NCI-H2227 treated with DMSO at 0.1 percent for 48 hours (cell line): ENCODE data around the gene DYNLL2.
"Not testable (repeated sequence)": the region's sequence is repeated elsewhere in the genome, so short reads cannot be mapped to it uniquely, and the experiment has no call there.

ENCODE experiments used
- DNase-seq: peaks from one replicate; lab custom pipeline; 2025; lab: John Stamatoyannopoulos, UW

The DYNLL2 gene

DNA sequence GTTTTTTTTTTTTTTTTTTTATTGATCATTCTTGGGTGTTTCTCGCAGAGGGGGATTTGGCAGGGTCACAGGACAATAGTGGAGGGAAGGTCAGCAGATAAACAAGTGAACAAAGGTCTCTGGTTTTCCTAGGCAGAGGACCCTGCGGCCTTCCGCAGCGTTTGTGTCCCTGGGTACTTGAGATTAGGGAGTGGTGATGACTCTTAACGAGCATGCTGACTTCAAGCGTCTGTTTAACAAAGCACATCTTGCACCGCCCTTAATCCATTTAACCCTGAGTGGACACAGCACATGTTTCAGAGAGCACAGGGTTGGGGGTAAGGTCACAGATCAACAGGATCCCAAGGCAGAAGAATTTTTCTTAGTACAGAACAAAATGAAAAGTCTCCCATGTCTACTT, 10.0 kb upstream of the DYNLL2 start:
- not testable (repeated sequence) for DNase-seq

DNA sequence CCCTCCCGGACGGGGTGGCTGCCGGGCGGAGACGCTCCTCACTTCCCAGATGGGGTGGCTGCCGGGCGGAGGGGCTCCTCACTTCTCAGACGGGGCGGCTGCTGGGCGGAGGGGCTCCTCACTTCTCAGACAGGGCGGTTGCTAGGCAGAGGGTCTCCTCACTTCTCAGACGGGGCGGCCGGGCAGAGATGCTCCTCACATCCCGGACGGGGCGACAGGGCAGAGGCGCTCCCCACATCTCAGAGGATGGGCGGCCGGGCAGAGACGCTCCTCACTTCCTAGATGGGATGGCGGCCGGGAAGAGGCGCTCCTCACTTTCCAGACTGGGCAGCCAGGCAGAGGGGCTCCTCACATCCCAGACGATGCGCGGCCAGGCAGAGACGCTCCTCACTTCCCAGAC, 8.8 kb upstream of the DYNLL2 start:
- not testable (repeated sequence) for DNase-seq

DNA sequence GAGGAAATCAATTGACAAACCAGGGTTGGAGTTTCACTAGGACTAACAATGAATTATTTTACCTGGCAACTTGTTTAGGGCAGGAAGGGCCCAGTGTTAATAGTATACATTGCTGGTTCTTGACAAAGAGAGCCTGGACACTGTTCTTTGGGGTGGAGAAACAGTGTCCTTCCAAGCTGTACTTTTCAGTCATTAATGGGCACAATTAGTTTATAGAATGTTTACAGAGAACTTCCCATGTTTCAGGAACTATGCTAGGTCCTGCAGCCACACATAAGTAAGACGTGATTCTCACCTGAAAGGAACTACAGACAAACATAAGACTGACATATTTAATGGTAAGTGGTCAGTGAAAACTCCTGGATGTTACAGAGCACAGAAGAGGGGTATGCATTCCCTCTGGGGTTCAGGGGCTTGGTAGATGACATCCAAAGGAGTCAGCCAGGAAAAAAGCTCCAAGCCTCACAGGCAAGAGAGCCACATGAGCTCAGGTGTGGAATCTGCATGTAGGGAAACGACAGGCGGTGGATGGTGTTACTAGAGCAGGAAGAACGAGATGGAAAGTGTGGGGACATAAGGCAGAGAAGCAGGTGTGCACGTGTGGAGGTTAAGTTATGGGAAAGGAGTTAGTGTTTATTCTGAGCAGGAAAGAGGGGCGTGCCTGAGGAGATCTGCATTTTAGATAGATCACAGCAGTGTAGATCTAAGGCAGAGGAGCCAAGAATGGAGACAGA, 3.8 kb upstream of the DYNLL2 start:
- no peak for DNase-seq

DNA sequence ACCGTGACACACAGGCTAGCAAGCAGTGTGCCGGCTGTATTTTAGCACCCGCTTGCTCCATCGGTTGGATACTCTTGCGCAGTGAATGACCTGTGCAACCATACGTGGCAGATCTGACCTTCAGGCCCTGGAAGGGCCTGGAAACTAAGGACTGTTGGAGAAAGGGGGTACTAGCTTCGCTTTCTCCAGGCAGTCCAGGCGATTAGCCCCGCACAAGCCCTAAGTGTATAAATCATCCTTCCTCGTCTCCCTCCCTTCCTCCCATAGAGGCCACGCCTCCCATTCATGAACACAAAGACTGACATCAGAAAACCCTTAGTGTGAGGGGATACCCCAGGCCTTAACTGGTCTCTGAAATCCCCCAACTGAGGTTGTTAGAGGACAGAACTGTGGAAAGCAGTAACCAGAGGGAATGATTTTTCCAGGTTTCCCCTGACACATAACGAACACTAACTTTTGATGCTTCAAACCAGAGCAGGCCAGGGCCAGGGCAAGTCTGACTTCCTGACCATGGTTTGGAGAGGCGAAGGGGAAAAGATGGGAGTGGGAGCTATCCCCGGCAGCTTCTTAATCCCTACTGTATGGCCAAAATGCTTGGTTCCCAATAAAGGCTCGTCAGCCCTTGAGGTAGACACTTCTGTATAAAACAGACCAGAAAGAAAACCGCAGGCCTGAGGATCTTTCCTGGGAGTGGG, 1.4 kb upstream of the DYNLL2 start:
- peak; percentile 9 for DNase-seq

DNA sequence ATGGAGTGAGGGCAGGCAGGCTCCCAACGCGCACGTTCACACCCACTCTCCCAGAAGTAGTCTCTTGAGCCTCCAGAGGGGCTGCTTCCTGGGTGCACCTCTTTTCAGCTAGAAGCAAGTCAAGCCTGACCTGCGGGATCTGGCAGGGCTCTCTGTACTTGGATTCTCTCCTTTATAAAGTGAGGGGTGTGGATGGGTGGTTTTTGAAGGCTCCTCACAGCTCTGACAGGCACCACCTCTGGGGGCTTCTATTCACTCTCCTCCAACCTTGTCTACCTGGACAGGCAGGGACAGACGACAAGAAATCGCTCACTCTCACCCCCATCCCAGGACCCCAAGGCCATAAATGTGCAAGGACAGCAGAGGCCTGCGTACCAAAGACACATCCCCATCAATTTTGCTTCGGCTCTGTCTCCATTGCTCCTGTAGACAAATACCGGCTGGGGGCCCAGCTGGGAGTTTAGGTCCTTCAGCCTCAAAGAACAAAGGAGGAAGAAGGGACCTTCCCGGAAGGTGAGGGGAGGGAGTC, 814 bp upstream of the DYNLL2 start:
- DNase-seq = no peak

DNA sequence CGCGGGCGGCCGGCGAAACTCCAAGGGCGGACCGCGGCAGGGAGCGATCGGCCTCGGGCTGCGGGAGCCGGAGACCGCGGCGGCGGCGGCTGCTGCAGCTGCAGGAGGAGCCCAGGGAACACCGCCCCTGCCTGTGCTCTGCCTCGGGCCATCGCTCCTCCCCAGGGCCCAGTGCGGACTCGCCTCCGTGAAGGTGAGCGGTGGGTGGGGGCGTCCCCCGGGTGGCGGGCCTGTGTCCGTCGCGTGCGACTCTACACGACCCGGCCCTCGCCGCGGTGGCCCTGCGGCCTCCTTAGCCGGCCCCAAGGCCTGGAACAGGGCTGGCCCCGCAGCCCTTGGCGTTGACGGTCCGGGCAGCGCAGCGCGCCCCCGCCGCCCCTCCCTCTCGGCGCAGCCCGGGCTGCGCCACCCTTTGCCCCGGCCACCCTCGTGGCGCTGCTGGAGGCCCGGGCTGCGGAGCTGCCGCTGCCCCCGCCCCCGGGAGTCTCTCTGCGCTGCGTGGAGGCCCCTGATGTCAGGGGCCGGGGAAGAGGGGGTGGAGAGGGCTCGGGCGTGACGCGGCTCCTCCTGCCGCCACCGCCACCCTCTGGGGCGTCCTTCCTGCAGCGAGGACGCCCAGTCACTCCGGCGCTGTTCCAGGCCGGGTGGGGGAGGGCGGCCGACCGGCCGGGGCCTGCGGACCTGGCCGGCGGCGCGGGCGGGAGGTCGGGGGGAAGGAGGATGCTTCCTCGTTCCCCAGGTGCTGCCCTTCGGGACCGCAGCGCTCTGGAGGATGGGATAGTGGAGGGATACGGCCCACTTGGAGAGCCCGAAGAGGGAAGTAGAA, 485 bp downstream of the DYNLL2 start:
- DNase-seq = no peak

DNA sequence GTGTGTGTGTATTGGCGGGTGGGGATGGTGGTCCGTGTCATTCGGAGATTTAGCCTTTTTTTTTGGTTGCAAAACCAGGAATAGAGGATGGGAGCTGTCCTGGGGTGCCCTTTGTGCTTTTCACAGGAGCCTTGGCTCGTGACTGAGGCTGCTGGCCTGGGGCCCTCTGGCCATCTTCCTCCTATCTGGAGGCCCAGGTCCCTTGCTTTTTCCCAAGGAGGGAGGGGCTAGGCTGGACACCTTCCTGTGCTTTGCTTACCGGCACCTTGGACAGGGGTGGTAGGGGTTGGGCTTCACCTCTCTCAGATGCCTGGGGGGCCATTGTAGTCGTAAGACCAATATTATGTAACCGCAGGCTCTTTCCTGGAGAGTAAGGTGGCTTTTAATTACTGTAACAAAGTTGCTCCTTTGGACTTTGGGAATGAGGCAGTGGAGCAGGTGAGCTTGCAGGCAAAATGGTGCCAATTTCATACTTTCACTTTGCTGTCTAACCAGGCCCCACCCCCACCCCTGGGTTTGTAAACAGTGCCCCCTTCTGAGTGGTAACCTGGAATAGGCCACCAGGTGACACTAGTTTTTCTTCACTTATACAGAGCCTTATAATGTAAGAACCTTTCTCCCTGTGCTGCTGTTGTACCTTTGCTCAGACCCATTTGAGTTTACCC, 1.2 kb downstream of the DYNLL2 start:
- DNase-seq = no peak

DNA sequence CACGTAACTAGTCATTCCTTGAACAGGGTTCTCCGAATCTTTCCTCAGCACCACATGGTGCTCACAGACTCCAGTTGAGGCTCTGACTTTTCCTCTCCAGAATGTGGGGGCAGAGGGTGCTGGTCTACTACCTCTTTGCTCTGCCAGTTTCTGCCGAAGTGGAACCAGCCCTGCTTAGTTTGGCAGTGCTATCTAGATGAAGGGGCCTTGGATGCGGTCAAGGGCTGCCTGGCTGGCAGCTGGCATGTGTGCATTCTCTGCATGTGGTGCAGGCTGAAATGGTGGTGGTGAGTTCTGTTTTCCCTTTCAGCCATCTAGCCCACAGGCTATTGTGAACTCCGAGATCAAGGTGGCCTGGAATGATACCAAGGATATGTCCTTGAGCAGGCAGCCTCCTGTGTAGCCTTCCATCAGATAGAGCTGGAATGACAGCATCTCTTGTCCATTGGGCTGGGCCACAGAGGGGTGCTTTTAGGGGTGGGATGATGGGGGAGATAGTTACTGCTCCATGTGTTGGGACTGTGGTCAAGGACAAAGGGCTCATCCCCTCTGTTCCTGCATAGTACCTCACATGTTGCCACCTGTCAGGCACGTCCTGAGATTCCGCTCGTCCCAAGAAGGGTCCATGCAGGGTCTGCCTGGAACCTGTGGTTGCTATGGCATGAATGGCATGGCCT, 2.0 kb downstream of the DYNLL2 start:
- DNase-seq = no peak

DNA sequence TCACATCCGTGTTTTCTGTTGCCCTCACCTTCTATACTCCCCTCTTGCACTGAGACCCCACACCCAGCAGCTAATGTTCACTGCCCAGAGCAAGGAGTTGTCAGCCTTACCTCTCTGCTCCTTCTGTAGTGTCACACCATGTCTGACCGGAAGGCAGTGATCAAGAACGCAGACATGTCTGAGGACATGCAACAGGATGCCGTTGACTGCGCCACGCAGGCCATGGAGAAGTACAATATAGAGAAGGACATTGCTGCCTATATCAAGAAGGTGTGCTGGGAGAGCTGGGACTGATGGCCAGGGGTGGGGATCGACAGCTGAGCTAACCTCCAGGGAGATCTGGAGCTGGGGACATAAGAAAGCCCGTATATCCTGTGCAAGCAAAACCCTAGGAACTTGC, 3.7 kb downstream of the DYNLL2 start:
- no peak for DNase-seq

DNA sequence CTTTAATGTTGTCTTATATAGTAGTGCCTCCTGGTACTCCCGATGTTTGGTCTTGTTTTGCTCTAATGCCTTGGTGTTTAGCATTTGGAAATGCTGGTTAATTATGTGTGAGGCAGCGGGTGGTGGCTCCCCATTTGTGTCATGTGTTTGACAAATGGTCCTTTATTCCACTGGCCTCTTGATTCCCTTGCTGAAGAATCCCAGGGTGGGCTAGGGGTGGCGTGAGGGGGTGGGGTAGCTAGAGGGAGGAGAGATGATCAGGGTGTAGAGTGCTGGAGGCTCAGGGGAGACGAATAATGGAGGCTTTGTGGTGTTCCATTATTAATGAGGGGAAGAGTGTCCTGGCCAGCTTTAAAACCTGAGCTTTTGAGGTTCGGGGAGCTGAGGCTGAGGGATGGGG, 5.4 kb downstream of the DYNLL2 start:
- no peak for DNase-seq

DNA sequence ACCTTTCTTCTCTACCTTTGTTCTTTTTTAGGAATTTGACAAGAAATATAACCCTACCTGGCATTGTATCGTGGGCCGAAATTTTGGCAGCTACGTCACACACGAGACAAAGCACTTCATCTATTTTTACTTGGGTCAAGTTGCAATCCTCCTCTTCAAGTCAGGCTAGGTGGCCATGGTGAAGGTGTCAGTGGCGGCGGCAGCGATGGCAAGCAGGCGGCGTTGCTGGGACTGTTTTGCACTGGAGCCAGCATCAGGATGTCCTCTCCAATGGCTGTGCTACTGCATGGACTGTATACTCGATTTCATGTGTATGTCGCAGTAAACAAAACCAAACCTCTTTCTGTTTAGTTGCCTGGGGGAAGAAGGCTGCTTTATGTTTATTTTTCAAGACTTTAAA, 5.9 kb downstream of the DYNLL2 start:
- no peak for DNase-seq

DNA sequence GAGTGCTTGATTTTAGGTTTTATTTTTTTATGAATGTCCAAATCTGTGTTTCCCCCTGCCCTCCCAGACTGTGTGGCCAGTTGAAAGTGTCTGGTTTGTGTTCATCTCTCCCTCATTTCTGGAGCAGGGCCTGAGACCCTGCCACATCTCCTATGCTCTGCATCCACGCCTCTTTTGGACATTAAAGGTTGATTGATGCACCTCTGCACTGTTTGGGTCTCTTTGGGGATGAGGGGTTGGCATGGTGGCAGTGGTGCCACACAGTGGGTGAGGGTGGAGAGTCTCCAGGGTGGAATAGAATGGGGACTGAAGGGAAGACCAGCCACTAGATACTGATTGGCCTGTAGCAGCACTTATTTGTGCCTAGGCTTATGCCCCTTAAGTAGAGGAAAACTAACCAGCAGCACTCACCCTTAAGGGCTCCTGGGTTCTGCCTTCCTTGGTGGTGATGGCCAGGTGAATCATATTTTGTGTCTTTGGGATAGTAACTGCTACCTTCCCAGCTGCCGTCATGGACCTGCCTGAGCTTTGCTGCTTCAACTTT, 7.9 kb downstream of the DYNLL2 start:
- DNase-seq = no peak

DNA sequence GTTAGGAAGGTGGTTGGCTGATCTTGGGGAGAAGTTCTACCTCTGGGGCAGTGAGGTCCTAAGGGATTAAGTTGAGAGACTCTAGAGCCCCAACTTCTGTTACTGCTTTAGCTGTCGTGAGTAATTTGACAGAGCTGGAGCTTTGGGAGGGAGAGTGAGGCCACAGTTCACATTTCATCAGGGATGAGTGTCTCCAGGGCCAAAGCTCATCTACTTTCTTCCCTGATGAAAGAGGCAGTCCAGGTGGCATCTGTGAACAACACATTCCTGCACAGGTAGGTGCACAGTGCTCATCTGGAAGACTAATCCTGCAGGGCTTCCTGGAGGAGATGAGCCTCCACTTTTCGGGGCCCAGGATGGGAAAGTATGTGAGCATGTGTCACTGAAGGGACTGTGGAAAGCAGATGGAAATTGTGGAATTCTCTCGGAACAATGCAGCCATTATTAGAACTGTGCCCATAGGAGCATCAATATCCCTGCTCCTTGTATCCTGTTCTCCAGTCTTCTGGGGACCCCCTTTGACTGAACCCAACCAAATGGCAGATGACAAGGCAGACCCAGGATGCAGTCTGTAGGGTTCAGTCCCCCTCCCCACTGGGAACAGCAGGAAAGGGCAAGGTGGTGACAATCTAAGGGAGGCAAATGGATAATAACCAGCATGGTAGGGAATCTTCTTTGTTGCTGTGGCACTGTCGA, 9.0 kb downstream of the DYNLL2 start:
- no peak for DNase-seq

DNA sequence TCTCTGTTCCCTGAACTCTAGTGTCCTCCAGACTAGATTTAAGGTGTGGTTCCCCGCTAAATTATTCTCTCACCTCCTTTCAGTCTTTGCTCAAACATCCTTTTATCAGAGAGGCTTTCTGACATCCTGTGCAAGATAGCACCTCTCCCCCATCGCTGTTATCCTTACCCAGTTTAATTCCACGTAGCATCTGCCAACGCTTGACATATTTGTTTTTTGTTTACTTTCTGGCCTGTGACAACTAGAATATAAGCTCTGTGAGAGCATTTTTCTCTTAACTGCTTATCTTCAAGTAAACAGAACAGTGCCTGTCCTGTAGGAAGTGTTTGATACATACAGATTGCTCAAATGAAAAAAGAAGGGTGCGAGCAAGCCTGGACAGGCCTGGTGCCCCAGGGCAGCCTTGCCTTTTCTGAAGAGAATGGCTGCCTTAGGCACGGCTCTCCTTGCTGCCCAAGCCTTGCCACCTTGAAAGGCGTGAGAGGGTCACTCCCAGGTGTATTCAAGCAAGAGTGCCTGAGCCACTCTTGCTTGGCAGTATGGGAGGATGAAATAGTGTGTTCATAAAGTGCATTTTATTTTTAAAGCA, 9.7 kb downstream of the DYNLL2 start:
- no peak for DNase-seq

DNA sequence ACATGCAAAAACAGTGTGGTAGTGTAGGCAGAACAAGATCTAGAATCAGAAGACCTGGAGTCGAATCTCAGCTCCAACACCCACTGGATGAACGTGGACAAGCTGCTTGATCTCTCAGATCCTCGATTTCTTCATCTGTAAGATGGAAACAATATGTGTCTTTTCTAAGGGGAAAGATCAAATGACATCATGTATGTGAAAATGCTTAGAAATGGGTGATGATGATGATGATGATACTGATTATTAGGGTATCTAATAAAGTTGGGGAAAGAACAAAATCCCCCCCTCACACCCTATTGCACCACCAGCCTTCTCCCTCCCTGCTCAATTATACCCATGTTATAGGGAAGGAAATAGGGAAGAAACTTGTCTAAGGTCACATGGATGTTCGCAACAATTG, 10.9 kb downstream of the DYNLL2 start:
- DNase-seq = no peak

DNA sequence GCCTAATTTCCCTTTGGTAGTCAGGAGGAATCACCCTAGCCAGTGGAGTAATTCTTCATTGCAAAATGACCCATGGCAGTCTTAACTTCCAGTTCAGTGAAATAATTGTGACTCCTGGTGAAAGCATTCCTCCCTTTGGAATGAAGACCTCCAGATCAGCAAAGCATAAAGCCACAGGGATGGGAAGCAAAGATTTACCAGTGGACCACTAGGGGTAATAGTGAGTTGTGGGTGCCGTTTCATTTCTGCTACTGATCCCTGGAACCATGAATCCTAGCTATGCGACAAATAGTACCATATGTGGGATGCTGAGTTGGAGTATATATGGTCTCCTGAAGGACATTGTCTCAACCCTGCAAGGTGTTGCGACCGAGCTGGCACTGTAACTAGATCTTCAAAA, 13.7 kb downstream of the DYNLL2 start:
- DNase-seq = no peak

DNA sequence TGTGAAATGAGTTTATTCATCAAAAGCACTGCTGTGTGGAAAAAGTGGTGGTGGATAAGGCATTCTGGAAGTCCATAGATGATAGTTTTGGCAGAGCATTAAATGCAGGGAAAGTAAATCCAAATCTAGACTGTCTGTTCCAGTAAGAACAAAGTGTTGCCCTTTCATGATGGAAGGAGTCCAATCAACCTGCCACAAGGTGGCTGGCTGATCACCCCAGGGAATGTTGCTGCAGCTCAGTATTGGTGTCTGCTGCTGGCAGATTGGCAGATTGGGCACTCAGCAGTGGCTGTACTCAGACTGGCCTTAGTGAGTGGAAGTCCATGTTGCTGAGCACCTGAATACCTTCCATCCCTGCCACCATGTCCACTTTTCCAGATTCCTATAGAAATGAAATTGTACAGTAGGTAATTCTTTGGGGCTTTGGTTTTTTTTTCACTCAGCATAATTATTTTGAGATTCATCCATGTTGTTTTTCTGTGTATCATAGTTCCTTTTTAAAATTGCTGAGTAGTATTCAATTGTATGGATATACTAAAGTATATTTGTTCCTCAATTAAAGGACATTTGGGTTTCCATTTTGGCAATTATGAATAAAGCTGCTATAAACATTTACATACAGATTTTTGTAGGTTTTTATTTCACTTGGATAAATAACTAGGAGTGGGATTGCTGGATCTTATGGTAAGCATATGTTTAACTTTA, 14.3 kb downstream of the DYNLL2 start:
- DNase-seq = no peak

DNA sequence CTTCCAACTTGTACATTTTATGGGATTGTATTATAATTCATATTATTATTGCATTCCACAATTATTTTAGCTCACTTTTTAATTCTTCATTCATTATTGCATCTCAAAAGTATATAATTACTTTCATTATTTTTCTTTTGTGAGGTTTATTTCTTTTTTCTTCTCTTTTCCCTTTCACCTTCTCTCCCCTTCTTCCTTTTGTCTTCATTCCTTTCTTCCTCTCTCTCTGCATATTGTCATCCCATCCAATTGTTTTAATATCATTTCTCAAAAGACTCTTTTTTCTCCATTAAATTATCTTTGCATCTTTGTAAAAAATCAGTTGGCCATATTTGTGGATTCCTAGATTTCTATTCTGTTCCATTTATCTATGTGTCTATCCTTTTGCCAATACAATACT, 17.3 kb downstream of the DYNLL2 start:
- DNase-seq = no peak

DNA sequence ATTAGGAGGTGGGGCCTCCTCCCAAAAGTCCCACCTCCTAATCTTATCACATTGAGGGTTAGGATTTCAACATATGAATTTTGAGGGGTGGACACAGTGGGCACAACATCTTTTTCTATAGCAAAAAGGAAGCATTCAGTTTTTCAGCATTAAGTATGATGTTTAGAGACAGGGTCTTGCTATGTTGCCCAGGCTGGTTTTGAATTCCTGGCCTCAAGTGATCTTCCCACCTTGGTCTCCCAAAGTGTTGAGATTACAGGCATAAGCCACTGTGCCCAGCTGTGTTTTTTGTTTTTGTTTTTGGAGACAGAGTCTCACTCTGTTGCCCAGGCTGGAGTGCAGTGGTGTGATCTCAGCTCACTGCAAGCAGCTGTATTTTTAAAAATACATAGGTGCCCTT, 18.7 kb downstream of the DYNLL2 start:
- not testable (repeated sequence) for DNase-seq

DNA sequence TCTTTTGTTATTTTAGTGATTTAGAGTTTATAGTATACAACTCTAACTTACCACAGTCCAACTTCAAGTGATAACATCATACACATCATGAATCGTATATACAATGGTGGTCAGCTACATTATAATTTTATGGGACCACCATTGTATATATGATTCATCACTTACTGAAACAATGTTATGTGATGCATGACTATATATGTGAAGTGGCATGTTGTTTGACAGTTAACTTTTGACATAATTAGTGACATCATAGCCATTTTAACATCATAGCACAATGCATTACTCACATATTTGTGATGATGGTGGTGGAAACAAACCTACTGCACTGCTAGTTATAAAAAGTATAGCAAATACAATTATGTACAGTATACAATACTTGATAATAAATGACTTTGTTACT, 21.9 kb downstream of the DYNLL2 start:
- DNase-seq = no peak
